ENCODE data around the gene FAM222B.
"Not testable (repeated sequence)": the region's sequence is repeated elsewhere in the genome, so short reads cannot be mapped to it uniquely, and the experiment has no call there.

Gene FAM222B

GRCh38 chr17:28726226-28726626 lies 116.4 kb downstream of the FAM222B start, which contains the start of gene TLCD1:
TLCD1 (minus strand) TSS chr17:28726233; CDS start chr17:28726097, 136 bp downstream.
- DNase-seq, result peak; percentile 59 to 74

GRCh38 chr17:28725660-28726225 lies 116.8 kb downstream of the FAM222B start:
- peak; percentile 68 to 75 for DNase-seq

GRCh38 chr17:28725166-28725659 lies 117.4 kb downstream of the FAM222B start:
- DNase-seq, result peak; percentile 24 to 35

GRCh38 chr17:28724500-28725165 lies 118.0 kb downstream of the FAM222B start:
- no peak for DNase-seq

- DNase-seq, result not testable (repeated sequence)
These were observed 118.6 kb downstream of the FAM222B start for GRCh38 chr17:28723836-28724499.

- DNase-seq, result no peak
These were observed 119.3 kb downstream of the FAM222B start for GRCh38 chr17:28723159-28723835.

- no peak for DNase-seq
These were observed 120.0 kb downstream of the FAM222B start for GRCh38 chr17:28722417-28723158.

- not testable (repeated sequence) for DNase-seq
These were observed 121.6 kb downstream of the FAM222B start for GRCh38 chr17:28720997-28721329.

- peak in 1 of 2 experiments; percentile 35 for DNase-seq
These were observed 122.2 kb downstream of the FAM222B start for GRCh38 chr17:28720247-28720996.

- DNase-seq, result no peak
These were observed 123.6 kb downstream of the FAM222B start for GRCh38 chr17:28719021-28719433.

- DNase-seq, result no peak
These were observed 124.1 kb downstream of the FAM222B start for GRCh38 chr17:28718333-28719020.

- peak; percentile 64 to 67 for DNase-seq
These were observed 124.8 kb downstream of the FAM222B start, which contains the start of gene RAB34 for GRCh38 chr17:28717578-28718332. RAB34 (minus strand) TSS chr17:28717868; CDS start chr17:28717266, 602 bp downstream.

GRCh38 chr17:28716740-28717577 lies 125.6 kb downstream of the FAM222B start:
- no peak for DNase-seq

GRCh38 chr17:28715217-28715616 lies 127.4 kb downstream of the FAM222B start:
- DNase-seq, result no peak

GRCh38 chr17:28714281-28714680 lies 128.3 kb downstream of the FAM222B start:
- DNase-seq, result no peak

GRCh38 chr17:28712705-28713415 lies 129.7 kb downstream of the FAM222B start:
- DNase-seq, result no peak

- peak; percentile 35 to 53 for DNase-seq
These were observed 130.4 kb downstream of the FAM222B start for GRCh38 chr17:28712032-28712704.

GRCh38 chr17:28711723-28712031 lies 130.9 kb downstream of the FAM222B start, which contains the start of gene PROCA1:
PROCA1 (minus strand) TSS chr17:28711888; CDS start chr17:28711660, 228 bp downstream.
- peak in 1 of 2 experiments; percentile 78 for DNase-seq
